Gastrocnemius medialis (tissue), 4 donors: ENCODE data around the gene HCFC1.

ENCODE experiments used
- CTCF ChIP-seq, 5 experiments: fragments of 450-650 bp in 3 of 5; fragments of 200-600 bp in 2 of 5; sonication (generic) in 2 of 5; IDR thresholded peaks in 4 of 5; conservative IDR thresholded peaks in 1 of 5; 1 replicate in 4 of 5; 2 replicates in 1 of 5; pipeline ENCODE4 v1.5.1; 2016 to 2019; ENCODE audit warnings: antibody characterized with exemption in 5 of 5, mild to moderate bottlenecking in 3 of 5, moderate library complexity in 3 of 5
- POLR2A ChIP-seq, 2 donors: fragments of 450-650 bp; IDR thresholded peaks; one replicate each; pipeline ENCODE4 v1.6.1; 2017; ENCODE audit warnings: antibody characterized with exemption in 2 of 2, mild to moderate bottlenecking in 2 of 2, moderate library complexity in 2 of 2

GRCh38 chrX:153926858-153927671 is 44.6 kb downstream of the HCFC1 start:
- TF ChIP-seq CTCF (IDR thresholded peaks at IDR 0.05 in 4 of 5, conservative IDR thresholded peaks at IDR 0.05 in 1 of 5): no peak
- TF ChIP-seq POLR2A (IDR thresholded peaks at IDR 0.05): peak in 1 of 2 donors; percentile 20
